Upper lobe of right lung (tissue), 1 donor: Measurements from ENCODE around the gene P4HA1. TPM values are rescaled to one million over a fixed set of nuclear protein-coding genes. Genes with fewer than 3 reads are reported as not detected.

ENCODE experiments used
- ATAC-seq: fragments of 200-7000 bp; cut with Tn5 transposase; one replicate; pipeline ENCODE4 v1.9.1; 2020; ENCODE audit warnings: mild to moderate bottlenecking, moderate library complexity
- DNase-seq: peaks from one replicate; pipeline ENCODE4 v3.0.0-alpha.2; 2020
- H3K27ac ChIP-seq: fragments of 200-600 bp; one replicate; pipeline ENCODE4 v1.8.0; 2022
- H3K27me3 ChIP-seq: fragments of 200-600 bp; one replicate; pipeline ENCODE4 v1.8.0; 2022; ENCODE audit warnings: mild to moderate bottlenecking
- H3K36me3 ChIP-seq: fragments of 200-600 bp; one replicate; pipeline ENCODE4 v1.8.0; 2022
- H3K4me1 ChIP-seq: fragments of 200-600 bp; one replicate; pipeline ENCODE4 v1.8.0; 2022
- H3K4me3 ChIP-seq: fragments of 200-600 bp; one replicate; pipeline ENCODE4 v1.8.0; 2022; ENCODE audit warnings: mild to moderate bottlenecking
- H3K9me3 ChIP-seq: fragments of 200-600 bp; one replicate; pipeline ENCODE4 v1.8.0; 2022
- intact Hi-C: fragments of 100-400 bp; cut with DNase I; formaldehyde crosslinking; loops from one replicate; pipeline ENCODE4 v1.11.0; 2022
- total RNA-seq: library from RNA; stranded (reverse); fragmentation: NEBNext Ultra II Directional; extraction: Animal tissue kit (Norgen Biotek cat#: 25700); gene quantifications from one replicate; pipeline ENCODE4 v1.2.1, GENCODE V29; 2021
- TF ChIP-seq, protein P1 (sequence below): fragments of 200-600 bp; IDR thresholded peaks from one replicate; pipeline ENCODE4 v1.8.0; 2022; ENCODE audit warnings: antibody characterized with exemption
- donor health status: DM: no; HTN: yes; CAD: no; lungs with severe emphysema.

The P4HA1 gene
- total RNA-seq, 1 donor from 2014 or later = 51.8 TPM

DNA sequence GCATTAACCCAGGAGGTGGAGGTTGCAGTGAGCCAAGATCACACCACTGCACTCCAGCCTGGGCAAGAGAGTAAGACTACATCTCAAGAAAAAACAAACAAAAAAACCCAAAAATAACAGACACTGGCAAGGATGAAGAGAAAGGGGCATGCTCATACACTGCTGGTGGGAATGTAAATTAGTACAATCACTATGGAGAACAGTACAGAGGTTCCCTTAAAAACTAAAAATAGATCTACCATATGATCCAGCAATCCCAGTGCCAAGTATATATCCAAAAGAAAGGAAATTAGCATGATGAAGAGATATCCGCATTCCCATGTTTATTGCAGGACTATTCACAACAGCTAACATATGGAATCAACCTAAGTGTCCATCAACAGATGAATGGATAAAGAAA lies 75.6 kb downstream of the P4HA1 start:
- H3K9me3 ChIP-seq = no peaks in the 10 kb centered on the region
- no peaks in the 10 kb centered on the region for H3K27me3 ChIP-seq
- peaks cover 28% of the 10 kb centered on the region for H3K36me3 ChIP-seq
- intact Hi-C loops = no loop called here
- peaks cover 12% of the 10 kb centered on the region for H3K4me1 ChIP-seq
- H3K27ac ChIP-seq = no peak overlapping the region
- TF ChIP-seq, protein P1, sequence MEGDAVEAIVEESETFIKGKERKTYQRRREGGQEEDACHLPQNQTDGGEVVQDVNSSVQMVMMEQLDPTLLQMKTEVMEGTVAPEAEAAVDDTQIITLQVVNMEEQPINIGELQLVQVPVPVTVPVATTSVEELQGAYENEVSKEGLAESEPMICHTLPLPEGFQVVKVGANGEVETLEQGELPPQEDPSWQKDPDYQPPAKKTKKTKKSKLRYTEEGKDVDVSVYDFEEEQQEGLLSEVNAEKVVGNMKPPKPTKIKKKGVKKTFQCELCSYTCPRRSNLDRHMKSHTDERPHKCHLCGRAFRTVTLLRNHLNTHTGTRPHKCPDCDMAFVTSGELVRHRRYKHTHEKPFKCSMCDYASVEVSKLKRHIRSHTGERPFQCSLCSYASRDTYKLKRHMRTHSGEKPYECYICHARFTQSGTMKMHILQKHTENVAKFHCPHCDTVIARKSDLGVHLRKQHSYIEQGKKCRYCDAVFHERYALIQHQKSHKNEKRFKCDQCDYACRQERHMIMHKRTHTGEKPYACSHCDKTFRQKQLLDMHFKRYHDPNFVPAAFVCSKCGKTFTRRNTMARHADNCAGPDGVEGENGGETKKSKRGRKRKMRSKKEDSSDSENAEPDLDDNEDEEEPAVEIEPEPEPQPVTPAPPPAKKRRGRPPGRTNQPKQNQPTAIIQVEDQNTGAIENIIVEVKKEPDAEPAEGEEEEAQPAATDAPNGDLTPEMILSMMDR = no peak
- ATAC-seq = no peak
- no peak for DNase-seq
- H3K4me3 ChIP-seq = no peak overlapping the region

DNA sequence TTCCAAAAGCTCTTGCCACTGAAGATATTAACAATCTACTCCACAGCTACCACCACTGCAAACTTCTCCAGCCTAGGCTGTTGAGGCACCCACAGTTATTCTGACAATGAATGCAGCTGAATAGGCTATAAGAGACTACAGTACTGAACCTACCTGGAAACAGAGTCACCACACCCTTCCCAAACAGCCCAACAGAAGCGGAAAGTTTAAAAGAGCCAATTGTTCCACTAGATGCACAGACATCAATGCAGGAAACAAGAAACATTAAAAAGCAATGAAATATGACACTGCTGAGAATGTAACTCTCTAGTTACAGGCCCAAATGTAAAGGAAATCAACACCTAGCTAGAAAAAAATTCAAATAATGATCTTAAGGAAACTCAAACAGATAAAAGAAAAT lies 77.6 kb downstream of the P4HA1 start:
- DNase-seq (no peak), ATAC-seq (no peak)
- intact Hi-C loops = no loop called here
- TF ChIP-seq, protein P1 = no peak
- Histone ChIP-seq H3K27me3 (no peaks in the 10 kb centered on the region), H3K4me3 (no peak overlapping the region), H3K4me1 (peaks cover 12% of the 10 kb centered on the region), H3K36me3 (peaks cover 47% of the 10 kb centered on the region), H3K9me3 (no peaks in the 10 kb centered on the region), H3K27ac (no peak overlapping the region)

DNA sequence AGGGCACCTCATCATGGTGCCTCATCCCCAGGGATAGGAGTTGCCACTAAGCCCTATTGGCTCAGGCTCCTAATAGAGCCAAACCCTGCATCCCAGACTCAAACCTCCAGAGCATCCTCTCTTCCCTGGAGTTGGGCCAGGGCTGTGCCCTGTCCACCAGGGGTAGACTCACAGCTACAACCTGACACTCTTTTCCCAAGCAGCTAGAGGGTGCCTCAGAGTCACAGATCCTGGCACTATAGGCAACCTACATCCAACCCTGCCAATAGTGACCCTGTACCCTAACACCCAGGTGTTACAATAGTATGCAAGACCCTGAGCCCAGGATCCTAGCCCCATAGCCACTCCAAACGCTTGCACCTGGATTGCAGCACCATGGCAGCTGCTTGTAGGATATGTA lies 78.0 kb downstream of the P4HA1 start:
- ATAC-seq = no peak
- intact Hi-C loops = no loop called here
- Histone ChIP-seq H3K27me3 (no peaks in the 10 kb centered on the region), H3K9me3 (no peaks in the 10 kb centered on the region), H3K27ac (no peak overlapping the region), H3K4me1 (peaks cover 12% of the 10 kb centered on the region), H3K4me3 (no peak overlapping the region), H3K36me3 (peaks cover 52% of the 10 kb centered on the region)
- DNase-seq = no peak
- TF ChIP-seq, protein P1 = no peak

DNA sequence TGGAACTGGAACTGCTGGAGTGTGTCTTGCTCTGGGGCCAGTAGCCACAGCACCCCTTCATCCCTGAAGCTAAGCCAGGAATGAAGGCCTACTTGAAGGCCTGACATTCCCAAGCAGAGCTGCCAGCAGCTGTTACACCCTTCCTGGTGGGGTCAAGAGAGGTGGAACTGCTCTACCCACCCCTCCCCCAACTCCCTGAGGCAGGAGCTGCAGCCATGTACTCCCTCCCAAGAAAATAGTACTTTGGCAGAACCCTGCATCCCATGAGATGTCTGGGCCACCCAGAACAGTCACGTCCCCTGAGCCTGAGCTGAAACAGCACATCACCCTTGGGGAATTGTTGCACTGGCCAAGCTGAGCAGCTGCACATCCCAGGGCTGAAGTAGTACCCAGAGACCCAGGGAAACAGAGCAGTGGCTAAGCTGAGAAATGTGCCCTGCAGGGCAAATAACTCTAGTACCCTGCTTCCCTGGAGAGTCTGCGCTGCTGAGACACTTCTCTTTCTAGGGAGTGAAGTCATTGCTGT lies 78.6 kb downstream of the P4HA1 start:
- H3K9me3 ChIP-seq = no peaks in the 10 kb centered on the region
- DNase-seq (no peak), ATAC-seq (peak; percentile 89)
- peaks cover 12% of the 10 kb centered on the region for H3K4me1 ChIP-seq
- H3K27ac ChIP-seq = no peak overlapping the region
- H3K36me3 ChIP-seq = peaks cover 58% of the 10 kb centered on the region
- no peaks in the 10 kb centered on the region for H3K27me3 ChIP-seq
- H3K4me3 ChIP-seq = no peak overlapping the region
- TF ChIP-seq, protein P1 = no peak
- intact Hi-C loops = no loop called here

DNA sequence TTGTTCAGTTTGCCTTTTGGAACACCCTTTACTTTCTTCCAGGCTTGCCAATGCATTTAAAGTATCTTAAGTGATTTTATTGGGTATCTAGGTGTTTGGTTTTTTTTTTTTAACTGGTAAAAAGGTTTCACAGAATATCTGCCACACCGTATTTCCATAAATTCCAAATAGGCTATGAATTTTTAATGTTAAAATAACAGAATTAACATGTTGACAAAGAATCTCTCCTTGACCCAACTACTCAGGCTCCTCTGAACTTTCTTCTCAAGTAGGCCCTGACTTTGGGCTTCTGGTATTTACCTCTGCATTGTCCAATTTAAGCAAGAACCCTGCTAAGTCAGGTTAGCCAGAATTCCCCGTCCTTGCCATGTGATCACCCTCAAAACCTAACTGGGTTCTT lies 80.9 kb downstream of the P4HA1 start:
- H3K36me3 ChIP-seq = peaks cover 61% of the 10 kb centered on the region

More for the DNA sequence above, 80.9 kb downstream of the P4HA1 start:
- no peak overlapping the region for H3K27ac ChIP-seq
- H3K4me3 ChIP-seq = no peak overlapping the region
- H3K27me3 ChIP-seq = no peaks in the 10 kb centered on the region
- DNase-seq (no peak), ATAC-seq (no peak)
- intact Hi-C loops = no loop called here
- H3K4me1 ChIP-seq = peaks cover 12% of the 10 kb centered on the region
- TF ChIP-seq, protein P1 = no peak
- no peaks in the 10 kb centered on the region for H3K9me3 ChIP-seq
